Stromal cell of bone marrow (primary cell): ENCODE measurements around the gene ANKRD55.
A peak's percentile ranks its signal among the peaks of the same experiment; 100 is the strongest.
"Not testable (repeated sequence)": the region's sequence is repeated elsewhere in the genome, so short reads cannot be mapped to it uniquely, and the experiment has no call there.

Source experiments
- DNase-seq: peaks from one replicate; pipeline ENCODE4 v3.0.0-alpha.2; 2012; ENCODE audit warnings: low read depth

ANKRD55 gene

DNA sequence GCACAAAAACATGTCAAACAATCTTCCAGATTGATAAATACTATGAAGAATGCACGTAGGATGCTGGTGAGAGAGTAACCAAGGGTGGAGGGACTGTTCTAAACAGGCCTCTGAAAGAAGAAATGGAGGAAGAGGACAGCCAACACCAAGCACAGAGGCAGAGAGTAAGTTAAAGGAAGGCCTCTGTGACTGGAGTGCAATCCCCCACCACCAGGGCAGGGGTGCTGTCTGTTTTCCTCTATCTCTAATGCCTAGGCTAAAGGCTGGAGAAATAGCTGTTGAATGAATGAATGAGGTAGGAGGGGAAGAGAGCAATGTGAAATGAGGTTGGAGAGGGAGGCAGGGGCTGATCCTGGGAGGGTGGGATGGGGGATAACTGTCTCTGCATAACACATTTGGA, 88.9 kb downstream of the ANKRD55 start:
- no peak for DNase-seq

DNA sequence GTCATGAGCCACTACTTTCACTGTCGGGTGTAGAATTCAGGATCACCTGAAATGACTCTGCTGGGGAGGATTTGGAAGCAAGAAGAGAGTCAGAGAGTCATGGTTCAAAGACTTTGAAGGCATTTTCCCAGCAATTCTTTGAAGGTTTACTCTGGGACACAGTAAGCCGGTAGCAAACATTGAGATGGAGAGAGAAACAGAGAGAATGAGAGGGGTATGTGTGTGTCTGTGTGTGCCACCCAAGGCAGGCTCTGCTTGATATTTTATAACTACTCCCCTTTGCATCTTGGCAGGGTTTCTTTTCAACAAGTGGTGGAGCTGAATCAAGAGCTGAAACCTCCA, 89.8 kb downstream of the ANKRD55 start:
- DNase-seq = no peak

DNA sequence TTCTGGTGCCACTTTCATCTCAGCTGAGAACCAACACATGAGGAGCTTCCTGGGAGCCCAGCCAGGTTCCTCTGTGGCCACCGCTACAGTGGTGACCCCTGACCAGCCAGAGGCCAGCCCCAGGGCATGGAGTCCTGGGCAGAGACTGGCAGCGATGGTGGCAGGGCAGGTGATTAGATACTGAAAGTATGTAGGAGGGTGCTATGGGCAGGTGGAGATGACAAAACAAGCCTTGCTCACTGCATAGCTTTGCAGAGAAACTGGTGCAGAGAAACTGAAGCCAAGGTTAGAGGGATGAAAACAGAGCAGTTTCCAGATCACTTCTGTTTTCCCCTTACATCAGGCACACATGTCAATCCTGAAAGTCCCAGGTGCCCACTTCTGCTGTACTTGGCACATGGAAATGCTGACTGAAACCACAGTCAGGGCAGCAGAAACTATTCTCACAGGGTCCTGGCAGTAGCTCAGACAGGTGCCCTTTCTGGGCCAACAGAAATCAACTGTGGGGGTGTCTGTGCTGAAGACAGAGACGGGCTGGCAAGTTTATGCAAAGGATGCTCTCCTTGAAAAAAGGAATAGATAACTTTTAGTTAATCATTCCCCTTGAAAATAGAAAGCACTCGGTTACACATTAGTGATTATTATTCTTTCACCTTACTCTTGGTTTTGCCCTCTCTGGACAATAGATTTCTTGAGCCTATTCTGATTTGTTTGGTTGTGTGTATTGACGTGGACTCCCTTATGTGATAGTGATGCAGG, 90.3 kb downstream of the ANKRD55 start:
- no peak for DNase-seq

DNA sequence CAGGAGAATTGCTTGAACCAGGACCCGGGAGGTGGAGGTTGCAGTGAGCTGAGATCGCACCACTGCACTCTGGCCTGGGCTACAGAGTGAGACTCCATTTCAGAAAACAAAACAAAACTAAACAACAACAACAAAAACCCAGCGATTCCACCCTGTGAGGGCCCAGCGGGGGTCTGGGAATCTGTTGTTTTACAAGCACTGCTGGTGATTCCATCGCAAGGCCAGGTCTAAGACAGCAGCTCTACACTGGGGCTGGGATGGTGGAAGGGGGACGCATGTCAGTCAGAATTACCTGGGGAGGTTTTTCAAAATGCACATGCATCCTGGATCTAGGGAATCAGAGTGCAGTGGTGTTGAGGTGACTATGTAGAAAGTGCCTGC, 90.9 kb downstream of the ANKRD55 start:
- no peak for DNase-seq

DNA sequence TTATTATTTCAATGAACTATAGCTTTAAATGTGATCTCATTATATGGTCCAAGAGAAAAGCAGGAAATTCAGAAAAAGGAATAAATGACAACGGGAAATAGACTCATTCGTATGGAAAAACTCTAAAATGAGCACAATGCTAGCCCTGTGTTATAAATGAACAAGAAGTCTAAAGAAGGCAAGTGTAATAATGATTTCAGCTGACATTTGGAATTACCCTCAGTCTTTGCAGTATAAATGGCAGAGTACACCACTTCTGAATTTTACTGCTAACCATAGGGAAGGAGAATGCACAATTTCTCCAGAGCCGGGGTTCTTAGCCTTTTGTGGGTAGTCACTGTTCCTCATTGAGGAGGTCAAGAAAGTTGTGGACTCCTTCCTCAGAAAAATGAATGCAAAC, 93.1 kb downstream of the ANKRD55 start:
- no peak for DNase-seq

DNA sequence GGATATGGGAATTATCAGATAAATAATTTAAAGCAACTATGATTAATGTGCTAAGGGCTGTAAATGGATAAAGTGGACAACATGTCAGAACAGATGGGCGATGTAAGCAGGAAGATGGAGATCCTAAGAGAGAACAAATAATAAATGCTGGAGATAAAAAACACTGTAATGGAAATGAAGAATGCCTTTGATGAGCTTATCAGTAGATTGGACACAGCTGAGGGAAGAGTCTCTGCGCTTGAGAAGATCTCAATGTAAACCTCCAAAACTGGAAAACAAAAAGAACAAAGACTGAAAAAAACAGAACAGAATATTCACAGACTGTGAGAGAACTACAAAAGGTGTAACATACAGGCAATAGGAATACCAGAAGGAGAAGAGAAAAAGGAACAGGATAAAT, 102.5 kb downstream of the ANKRD55 start:
- no peak for DNase-seq

DNA sequence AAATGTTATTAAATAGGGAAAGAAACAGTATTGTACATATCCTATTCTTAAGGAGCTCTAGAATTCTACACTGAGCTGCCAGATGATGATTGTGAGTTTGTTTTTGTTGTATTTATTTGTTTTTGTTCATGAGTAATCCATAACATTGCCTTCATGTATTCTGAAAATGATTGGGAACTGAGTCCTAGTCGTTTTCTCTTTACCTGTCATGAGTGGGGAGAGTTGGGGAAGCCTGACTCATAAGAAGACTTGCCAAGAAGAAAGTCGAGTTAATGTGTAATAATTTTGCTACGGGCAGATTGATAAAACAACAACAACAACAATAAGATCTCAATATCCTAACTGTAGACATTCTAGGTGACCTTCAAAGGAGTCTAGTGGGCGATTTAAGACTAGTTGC, 103.8 kb downstream of the ANKRD55 start:
- DNase-seq = no peak

DNA sequence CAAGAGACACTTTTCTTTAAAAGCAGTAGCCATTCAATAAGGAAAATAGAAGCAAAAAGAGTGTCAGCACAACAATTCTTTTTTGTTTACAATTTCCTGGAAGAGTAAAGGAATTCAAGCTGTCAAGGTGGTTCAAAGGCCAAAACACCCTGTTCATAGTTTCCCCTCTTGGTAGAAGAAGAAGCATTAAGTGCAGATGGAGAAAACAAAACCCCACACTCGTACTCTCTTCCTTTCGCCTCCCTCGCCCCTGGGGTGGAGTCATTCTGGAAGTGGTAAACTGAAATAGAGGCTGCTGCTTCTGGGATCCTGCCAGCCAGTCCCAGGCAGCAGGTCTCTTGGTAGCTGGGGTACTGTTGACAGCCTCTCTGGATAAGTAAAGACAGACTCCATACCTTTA, 105.0 kb downstream of the ANKRD55 start:
- DNase-seq = no peak

DNA sequence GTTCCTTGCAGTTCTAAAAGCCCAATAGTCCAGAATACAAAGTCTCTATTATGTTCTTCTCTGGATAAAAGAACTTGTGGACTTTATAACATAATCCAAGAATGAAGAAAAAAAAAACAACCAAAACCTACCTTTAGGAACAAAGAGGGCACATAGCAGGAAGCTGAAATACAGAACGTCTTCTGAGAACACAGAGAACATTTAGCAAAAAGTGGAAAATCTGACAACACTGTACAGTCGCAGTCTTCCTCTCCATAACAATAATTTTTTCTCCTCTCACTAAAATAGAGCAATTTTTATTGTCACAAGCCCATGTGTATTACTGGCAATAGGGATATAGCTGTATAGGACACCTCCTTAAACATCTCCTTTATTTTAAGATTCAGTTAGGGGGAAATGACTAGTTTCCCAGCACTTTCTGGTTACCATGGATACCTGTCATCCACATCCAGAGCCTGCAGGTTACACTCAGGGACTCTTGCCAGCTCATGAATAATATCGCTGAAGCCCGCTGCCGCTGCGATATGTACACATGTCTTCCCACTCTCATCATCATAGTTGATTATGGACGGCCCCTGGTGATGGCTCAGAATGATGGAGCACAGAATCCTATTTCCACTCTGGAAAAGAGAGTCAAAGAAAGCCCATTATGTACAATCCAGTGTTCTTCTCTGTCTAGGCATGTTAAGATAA, 106.5 kb downstream of the ANKRD55 start:
- DNase-seq = no peak

DNA sequence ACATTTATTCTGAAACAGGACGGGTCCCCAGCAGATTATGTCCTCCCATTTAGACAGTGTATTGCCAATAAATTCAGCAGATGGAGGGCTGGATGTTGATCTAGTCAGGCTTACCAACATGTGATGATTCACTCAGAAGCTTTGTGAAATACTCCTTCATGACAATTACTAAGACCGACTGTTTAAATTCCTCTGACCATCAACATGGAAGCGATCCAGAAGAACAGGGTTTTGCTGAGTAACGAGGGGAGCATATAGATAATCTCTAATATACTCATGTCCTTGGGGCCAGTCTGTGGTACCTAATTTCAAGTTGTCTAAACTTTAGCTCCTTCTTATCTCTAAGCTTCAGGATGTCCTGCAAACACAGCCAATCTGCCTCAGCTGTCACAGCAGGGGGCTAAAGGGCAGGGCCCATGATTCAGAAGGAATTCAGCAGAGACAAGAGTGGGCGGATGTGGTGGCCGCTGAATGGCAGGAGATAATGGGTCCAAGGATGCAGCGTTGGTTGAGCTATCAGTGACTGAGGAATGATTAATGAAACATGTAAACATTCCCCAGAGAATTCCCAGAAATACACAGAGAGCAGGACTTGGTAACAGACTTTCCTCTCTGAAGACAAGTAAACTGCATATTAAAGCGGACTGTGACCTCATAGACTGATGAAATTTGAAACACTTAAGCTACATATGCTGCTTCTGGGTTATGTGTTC, 109.4 kb downstream of the ANKRD55 start:
- DNase-seq = peak; percentile 85

DNA sequence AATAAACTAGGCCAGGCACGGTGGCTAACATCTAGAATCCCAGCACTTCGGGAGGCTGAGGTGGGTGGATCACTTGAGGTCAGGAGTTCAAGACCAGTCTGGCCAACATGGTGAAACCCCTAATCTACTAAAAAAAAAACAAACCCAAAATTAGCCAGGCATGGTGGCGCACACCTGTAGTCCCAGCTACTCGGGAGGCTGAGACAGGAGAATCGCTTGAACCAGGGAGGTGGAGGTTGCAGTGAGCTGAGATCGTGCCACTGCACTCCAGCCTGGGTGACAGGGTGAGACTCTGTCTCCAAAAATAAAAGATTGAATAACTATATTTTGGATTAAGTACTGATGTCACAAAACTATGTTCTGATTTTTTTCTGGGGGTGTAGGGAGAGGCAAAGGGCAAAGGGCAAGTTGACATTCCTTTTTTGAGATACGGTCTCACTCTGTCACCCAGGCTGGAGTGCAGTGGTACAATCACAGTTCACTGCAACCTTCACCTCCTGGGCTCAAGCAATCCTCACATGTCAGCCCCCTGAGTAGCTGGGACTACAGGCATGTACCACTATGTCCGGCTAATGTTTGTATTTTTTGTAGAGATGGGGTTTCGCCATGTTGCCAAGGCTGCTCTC, 110.7 kb downstream of the ANKRD55 start:
- not testable (repeated sequence) for DNase-seq

DNA sequence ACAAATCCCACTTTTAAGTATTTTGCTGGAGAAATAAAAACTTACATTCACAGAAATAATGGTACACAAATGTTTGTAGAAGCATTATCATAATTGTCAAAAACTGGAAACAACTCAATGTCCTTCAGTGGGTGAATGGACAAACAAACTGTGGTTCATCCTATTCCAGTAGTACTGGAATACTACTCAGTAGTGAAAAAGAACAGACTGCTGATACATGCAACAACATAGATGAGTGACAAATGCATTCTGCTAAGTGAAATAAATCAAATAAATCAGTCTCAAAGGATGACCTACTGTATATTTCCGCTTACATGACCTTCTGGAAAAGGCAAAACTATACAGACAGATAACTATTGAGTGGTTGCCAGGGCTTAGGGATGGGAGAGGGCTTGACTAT, 114.1 kb downstream of the ANKRD55 start:
- no peak for DNase-seq

DNA sequence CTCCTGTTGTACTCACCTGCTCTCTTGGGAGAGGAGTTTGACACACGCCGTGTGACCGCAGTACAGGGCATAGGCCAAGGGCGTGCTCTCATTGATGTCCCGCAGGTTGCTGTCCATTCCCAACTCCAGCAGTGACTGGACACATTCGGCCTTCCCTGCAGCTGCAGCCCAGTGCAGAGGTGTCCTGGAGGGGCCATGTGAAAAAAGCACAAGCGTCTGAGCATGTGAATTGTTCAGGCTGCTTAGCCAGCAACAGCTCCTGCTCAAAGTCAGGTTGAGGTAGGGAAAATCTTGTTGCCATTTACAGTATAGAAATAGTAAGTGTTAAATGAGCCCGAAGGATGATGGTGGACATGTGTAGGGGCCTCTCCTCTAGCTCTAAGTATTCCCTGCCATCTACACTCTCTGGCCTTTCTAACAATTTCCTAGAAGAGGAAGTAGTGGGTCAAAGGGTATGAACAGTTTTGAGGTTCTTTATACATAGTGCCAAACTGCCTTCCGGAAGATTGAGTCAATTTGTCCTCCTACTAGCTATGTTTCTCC, 116.5 kb downstream of the ANKRD55 start:
- no peak for DNase-seq

DNA sequence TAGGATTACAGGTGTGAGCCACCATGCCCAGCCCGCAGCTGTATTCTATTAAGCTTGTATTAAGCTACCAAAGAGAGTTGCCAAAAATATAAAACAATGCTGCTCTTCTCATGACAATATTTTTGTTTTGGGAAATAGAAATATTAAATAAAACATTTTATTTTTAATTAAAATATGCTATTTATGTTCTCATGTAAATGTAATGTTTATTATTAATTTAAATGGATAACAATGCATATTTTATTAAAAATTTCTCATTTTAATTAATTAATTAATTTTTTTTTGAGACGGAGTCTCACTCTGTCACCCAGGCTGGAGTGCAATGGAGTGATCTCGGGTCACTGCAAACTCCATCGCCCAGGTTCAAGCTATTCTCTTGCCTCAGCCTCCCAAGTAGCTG, 117.5 kb downstream of the ANKRD55 start:
- DNase-seq = no peak

DNA sequence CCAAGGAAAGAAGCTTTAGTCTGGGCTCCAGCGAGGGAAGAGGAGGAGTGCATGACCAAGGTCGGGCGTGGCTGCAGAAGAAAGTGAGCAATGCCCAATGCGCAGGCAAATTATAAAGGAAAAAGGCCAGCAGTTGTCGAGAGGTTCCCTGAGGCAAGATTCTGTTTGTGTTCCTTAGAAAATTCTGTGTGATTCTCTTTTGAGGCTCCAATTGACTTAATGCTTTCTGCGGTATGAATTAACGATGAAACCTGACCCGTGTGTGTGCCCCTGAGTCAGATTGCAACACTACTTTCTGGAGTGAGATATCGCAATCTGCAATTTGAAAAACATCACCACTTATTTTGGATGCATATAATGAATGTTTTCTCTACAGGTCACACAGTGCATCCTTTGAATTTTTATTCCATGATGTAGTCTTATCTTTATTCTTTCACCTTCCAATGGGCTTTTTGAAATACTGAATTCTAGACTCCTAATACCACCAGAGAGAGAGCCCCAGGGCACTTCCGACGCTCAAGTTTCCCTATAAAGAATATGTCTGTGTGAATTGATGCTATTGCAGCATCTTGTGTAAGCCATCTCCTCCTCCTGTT, 120.5 kb downstream of the ANKRD55 start:
- DNase-seq = no peak

DNA sequence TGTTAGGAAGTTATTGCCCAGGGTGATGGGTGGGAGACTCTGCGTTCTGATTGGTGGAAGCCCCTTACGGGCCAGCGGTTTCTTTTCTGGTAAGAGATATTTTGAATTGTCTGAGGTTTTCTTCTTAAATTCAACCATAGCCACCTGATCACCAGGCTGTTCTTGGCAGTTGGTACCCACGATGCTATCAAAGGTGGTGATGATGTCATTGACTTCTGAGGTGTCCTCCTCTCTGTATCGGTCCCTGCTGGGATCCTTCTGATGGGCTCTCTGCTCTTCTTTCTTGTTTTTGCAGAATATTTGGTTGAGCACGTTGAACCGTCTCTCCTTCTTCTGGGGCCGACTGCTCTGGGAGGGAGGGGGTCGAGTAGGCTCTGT, 121.7 kb downstream of the ANKRD55 start:
- DNase-seq = no peak

DNA sequence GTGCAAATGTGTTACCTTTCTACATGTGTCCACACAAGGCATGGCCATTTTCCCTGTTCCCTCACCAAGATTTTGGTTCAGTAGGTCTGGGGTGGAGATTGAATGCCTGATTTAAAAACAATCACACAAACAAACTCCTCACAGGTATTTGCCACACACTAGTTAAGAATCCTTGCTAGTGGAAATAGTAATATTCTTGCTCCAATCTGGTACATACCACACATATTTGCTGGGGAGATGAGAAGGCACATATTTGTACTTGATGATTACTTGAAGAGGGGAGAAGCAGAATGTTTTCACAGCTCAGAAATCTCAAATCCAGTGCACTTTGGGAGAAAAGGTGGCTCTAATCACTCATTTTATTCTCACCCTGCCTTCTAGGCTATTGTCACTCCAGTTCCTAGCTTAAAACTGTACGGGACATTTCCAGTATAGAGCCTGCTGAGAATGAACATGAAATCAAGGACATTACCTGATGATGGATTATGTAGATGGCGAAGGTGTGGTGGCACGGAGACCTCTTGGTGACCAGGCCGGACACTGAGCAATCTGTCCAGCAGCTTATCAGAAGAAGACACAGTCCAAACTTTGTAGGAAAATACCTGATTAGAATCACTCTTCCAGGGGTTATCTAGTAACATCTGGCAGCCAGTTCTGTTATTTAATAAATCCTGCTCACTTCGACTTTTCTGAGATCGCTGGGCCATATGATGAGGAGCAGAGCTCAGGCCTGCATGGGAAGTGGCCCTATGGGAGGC, 122.3 kb downstream of the ANKRD55 start:
- no peak for DNase-seq

DNA sequence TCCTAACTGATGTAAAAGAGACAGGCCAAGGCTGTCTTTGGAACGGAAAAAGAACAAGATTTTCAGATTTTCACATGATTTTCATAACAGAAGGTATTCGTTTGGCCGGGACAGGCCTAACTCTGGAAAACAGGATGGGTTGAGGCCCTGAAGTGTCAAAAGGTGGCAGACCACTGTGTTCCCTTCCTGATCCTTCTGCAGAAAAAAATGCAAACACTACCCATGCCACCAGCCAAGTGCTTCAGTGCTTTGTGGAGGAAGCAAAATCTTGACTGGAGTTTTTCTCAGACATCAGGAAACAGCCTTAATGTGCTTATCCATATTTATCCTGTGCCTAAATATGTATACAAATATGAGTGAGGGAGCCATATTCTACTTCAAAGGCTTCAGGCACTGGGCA, 124.9 kb downstream of the ANKRD55 start:
- DNase-seq = no peak

DNA sequence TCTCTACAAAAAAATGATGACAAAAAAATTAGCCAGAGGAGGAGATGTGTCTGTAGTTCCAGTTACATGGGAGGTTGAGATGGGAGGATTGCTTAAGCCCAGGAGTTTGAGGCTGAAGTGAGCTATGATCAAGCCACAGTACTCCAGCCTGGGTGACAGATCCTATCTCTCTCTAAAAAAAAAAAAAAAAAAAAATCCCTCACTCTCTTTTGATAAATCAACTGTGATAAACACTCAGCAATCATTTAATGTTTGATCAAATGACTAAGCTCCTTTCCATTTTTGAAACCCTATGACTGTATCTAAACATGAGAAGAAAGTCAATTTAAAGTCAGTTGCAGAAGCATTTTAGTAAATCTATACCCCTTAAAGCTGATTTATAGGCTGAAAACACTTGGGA, 126.3 kb downstream of the ANKRD55 start:
- DNase-seq = no peak

DNA sequence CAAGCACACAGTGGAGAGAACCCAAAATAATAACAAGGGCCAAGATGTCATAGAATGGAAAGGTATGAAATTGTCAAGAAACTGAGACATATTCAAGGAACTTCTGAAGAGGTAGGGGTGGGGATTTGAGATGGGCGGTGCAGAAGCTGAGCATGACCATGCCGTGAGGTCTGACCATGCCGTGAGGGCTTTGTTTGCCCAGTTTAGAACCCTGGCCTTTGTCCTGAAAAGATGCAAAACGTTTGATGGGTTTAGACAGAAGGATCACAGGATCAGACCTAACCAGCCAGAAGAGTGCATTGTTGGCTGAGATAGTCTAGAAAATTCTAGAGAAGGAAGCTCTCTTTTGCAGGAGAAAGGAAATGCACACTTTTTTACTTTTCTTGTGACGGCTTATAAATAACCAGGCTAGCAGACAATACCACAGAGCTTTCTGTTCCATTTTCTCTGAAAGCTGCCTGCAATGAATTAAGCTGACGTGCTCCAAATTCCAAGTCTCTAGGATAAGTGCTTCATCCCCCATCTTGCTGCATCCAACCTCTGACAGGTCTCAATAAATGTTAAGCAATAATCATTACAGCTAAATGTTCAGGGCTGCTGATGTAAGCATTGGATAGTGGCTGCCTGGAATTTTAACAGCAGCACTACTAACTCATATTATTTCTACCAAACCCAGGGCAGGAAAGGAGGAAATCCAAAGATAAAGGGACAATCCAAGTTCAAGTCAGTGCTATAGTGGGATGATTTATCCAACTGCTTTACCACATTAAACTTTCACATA, 127.4 kb downstream of the ANKRD55 start:
- no peak for DNase-seq

DNA sequence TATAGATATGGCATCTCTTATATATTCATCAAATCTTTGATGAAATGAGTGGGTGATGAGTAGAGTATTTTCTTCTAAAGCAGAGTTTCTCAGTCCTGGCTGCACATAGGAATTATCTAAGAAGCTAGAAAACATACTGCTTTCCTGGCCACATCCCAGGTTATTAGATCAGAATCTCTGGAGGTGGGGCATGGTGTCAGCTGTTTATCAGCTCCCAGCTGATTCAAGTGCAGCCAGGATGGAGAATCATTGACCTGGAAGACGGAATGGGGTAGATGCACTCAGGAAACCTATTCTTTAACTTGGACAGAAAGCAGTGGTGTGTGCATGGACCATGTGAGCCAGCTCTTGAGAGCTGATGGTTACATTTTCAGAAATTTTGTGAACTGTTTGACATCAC, 130.2 kb downstream of the ANKRD55 start:
- no peak for DNase-seq
